Caco-2 (cell line): Measurements from ENCODE around the gene FCHSD2. TPM values are rescaled to one million over a fixed set of nuclear protein-coding genes. Genes with fewer than 3 reads are reported as not detected.
A peak's percentile ranks its signal among the peaks of the same experiment; 100 is the strongest.

ENCODE experiments used
- BruUV-seq: library from RNA; stranded (reverse); fragments of 400-500 nt; replicated peaks from 2 replicates; lab custom pipeline; 2021; lab: Mats Ljungman, UMichigan
- CTCF ChIA-PET: fragments of 300-600 bp; sonication (Branson Sonifier 250); formaldehyde crosslinking; loops from one replicate; lab custom pipeline; 2022; ENCODE audit warnings: antibody characterized with exemption; lab: Charles Lee
- POLR2A ChIA-PET: fragments of 300-600 bp; sonication (Branson Sonifier 250); formaldehyde crosslinking; loops from one replicate; lab custom pipeline; 2022; ENCODE audit warnings: antibody characterized with exemption; lab: Charles Lee
- DNase-seq, 2 experiments: peaks; one replicate each; pipeline versions ENCODE4 v3.0.0 to v3.0.0-alpha.2; 2020 to 2022
- H3K27me3 ChIP-seq: replicated peaks from 2 replicates; pipeline ENCODE4 v1.6.0; 2011; ENCODE audit warnings: low read length; ENCODE audit not compliant: control insufficient read depth, insufficient read depth
- H3K36me3 ChIP-seq: 2 replicates; pipeline ENCODE4 v1.5.1; 2011; ENCODE audit warnings: low read length; ENCODE audit not compliant: control insufficient read depth, insufficient read depth
- H3K4me1 ChIP-seq: fragments of 250-450 bp; sonication (Bioruptor Pico); 2 replicates; pipeline ENCODE4 v1.5.1; 2020; ENCODE audit warnings: mild to moderate bottlenecking
- H3K4me3 ChIP-seq: 2 replicates; pipeline ENCODE4 v1.5.1; 2011; ENCODE audit warnings: low read depth, mild to moderate bottlenecking, control low read depth, low read length
- H3K9me3 ChIP-seq: fragments of 250-450 bp; sonication (Bioruptor Pico); 2 replicates; pipeline ENCODE4 v1.5.1; 2020; ENCODE audit warnings: mild to moderate bottlenecking, moderate library complexity
- H3K27ac Mint-ChIP-seq: one replicate; pipeline ENCODE4 v1.8.0; 2022; ENCODE audit warnings: mixed read lengths; ENCODE audit not compliant: unreplicated experiment
- H3K27me3 Mint-ChIP-seq: one replicate; pipeline ENCODE4 v1.8.0; 2022; ENCODE audit warnings: mixed read lengths; ENCODE audit not compliant: insufficient read depth, unreplicated experiment
- H3K36me3 Mint-ChIP-seq: one replicate; pipeline ENCODE4 v1.8.0; 2022; ENCODE audit warnings: mild to moderate bottlenecking, mixed read lengths; ENCODE audit not compliant: insufficient read depth, unreplicated experiment
- H3K4me1 Mint-ChIP-seq: one replicate; pipeline ENCODE4 v1.8.0; 2022; ENCODE audit warnings: low read depth, mixed read lengths; ENCODE audit not compliant: unreplicated experiment
- H3K4me3 Mint-ChIP-seq: one replicate; pipeline ENCODE4 v1.8.0; 2022; ENCODE audit warnings: mild to moderate bottlenecking, moderate library complexity, mixed read lengths; ENCODE audit not compliant: unreplicated experiment
- H3K9me3 Mint-ChIP-seq: one replicate; pipeline ENCODE4 v1.8.0; 2022; ENCODE audit warnings: mixed read lengths; ENCODE audit not compliant: unreplicated experiment
- CTCF ChIP-seq, 2 experiments: fragments of 200-600 bp in 1 of 2; IDR thresholded peaks; 1 replicate in 1 of 2; 2 replicates in 1 of 2; pipeline versions ENCODE4 v1.5.1 to v1.8.0; 2011 to 2022; ENCODE audit warnings: antibody characterized with exemption in 1 of 2, control low read depth in 1 of 2, inconsistent platforms in 1 of 2, low read depth in 1 of 2, low read length in 1 of 2, mild to moderate bottlenecking in 1 of 2, moderate library complexity in 1 of 2; ENCODE audit not compliant: insufficient read depth in 1 of 2, severe bottlenecking in 1 of 2, unreplicated experiment in 1 of 2
- intact Hi-C: fragments of 100-400 bp; cut with micrococcal nuclease; formaldehyde crosslinking; loops from one replicate; pipeline ENCODE4 v1.10.0; 2022; ENCODE audit not compliant: unreplicated experiment
- total RNA-seq: library from RNA; stranded (reverse); gene quantifications from 2 replicates; pipeline ENCODE4 v1.2.3, GENCODE V29; 2022

The FCHSD2 gene
- total RNA-seq, 1 experiment from 2014 or later: 32.7 TPM

- POLR2A ChIA-PET: no interaction called here
- peaks cover 24% of the 10 kb centered on the region for H3K4me1 Mint-ChIP-seq
- peaks cover 10% of the 10 kb centered on the region for H3K4me1 ChIP-seq
- no peaks in the 10 kb centered on the region for H3K9me3 ChIP-seq
- H3K27ac Mint-ChIP-seq: peak overlapping the region; percentile 58
- intact Hi-C loops: loop anchor here (1.0 kb wide), 5 partner anchors 18 to 411 kb away; no protein-coding TSS in a partner anchor
- peak; percentile 98 to 99 for TF ChIP-seq CTCF (IDR thresholded peaks at IDR 0.05; ENCODE audit: insufficient read depth in 1 of 2, low read depth in 1 of 2, low read length in 1 of 2, severe bottlenecking in 1 of 2, unreplicated experiment in 1 of 2)
- CTCF ChIA-PET: interaction anchor here (0.5 to 7.2 kb wide), 16 partner anchors 13 to 474 kb away, joined by 3 to 65 read pairs (median 4); no protein-coding TSS in a partner anchor
- H3K9me3 Mint-ChIP-seq: no peaks in the 10 kb centered on the region
- H3K4me3 ChIP-seq: no peak overlapping the region
- H3K4me3 Mint-ChIP-seq: no peak overlapping the region
- DNase-seq: peak; percentile 89 to 93
- H3K27me3 ChIP-seq: no peaks in the 10 kb centered on the region
- H3K36me3 Mint-ChIP-seq: peaks cover 17% of the 10 kb centered on the region
- no TSS peak for BruUV-seq
- H3K27me3 Mint-ChIP-seq: no peaks in the 10 kb centered on the region
- no peaks in the 10 kb centered on the region for H3K36me3 ChIP-seq
Observed at GRCh38 chr11:72831521-72832300, 310.4 kb downstream of the FCHSD2 start.

- POLR2A ChIA-PET: no interaction called here
- peaks cover 23% of the 10 kb centered on the region for H3K36me3 Mint-ChIP-seq
- no peak overlapping the region for H3K4me3 ChIP-seq
- H3K9me3 ChIP-seq: no peaks in the 10 kb centered on the region
- intact Hi-C loops: no loop called here
- H3K4me1 Mint-ChIP-seq: peaks cover 20% of the 10 kb centered on the region
- peaks cover 10% of the 10 kb centered on the region for H3K4me1 ChIP-seq
- DNase-seq: peak in 1 of 2 experiments; percentile 39
- no peaks in the 10 kb centered on the region for H3K27me3 Mint-ChIP-seq
- BruUV-seq: no TSS peak
- TF ChIP-seq CTCF (IDR thresholded peaks at IDR 0.05; ENCODE audit: insufficient read depth in 1 of 2, low read depth in 1 of 2, low read length in 1 of 2, severe bottlenecking in 1 of 2, unreplicated experiment in 1 of 2): no peak
- no peak overlapping the region for H3K4me3 Mint-ChIP-seq
- H3K27ac Mint-ChIP-seq: no peak overlapping the region
- H3K27me3 ChIP-seq: no peaks in the 10 kb centered on the region
- no peaks in the 10 kb centered on the region for H3K9me3 Mint-ChIP-seq
- CTCF ChIA-PET: interaction anchor here (2.6 to 7.2 kb wide), 2 partner anchors 313 to 348 kb away, joined by 7 to 65 read pairs; no protein-coding TSS in a partner anchor
- H3K36me3 ChIP-seq: no peaks in the 10 kb centered on the region
Observed at GRCh38 chr11:72829884-72830533, 312.1 kb downstream of the FCHSD2 start.

- no TSS peak for BruUV-seq
- Mint-ChIP-seq H3K9me3 (no peaks in the 10 kb centered on the region), H3K27ac (no peak overlapping the region), H3K4me1 (peaks cover 12% of the 10 kb centered on the region), H3K36me3 (peaks cover 31% of the 10 kb centered on the region), H3K4me3 (no peak overlapping the region), H3K27me3 (no peaks in the 10 kb centered on the region)
- TF ChIP-seq CTCF (IDR thresholded peaks at IDR 0.05; ENCODE audit: insufficient read depth in 1 of 2, low read depth in 1 of 2, low read length in 1 of 2, severe bottlenecking in 1 of 2, unreplicated experiment in 1 of 2): no peak
- DNase-seq: peak in 1 of 2 experiments; percentile 34
- Histone ChIP-seq H3K27me3 (no peaks in the 10 kb centered on the region), H3K4me3 (no peak overlapping the region), H3K36me3 (no peaks in the 10 kb centered on the region), H3K4me1 (peaks cover 3% of the 10 kb centered on the region), H3K9me3 (no peaks in the 10 kb centered on the region)
- POLR2A ChIA-PET: interaction anchor here (0.5 to 0.6 kb wide), 2 partner anchors 77 to 731 kb away, joined by 3 to 5 read pairs; no protein-coding TSS in a partner anchor
- intact Hi-C loops: no loop called here
- CTCF ChIA-PET: interaction anchor here (2.6 to 7.2 kb wide), 2 partner anchors 313 to 349 kb away, joined by 7 to 65 read pairs; no protein-coding TSS in a partner anchor
Observed at GRCh38 chr11:72829178-72829577, 312.9 kb downstream of the FCHSD2 start.
